NT2/D1 (cell line): ENCODE data around the gene ARL10.

Experiments
- DNase-seq: peaks from one replicate; pipeline ENCODE4 v3.0.0-alpha.2; 2011; ENCODE audit warnings: low read depth, low spot score
- H3K27me3 ChIP-seq: 2 replicates; pipeline ENCODE4 v1.6.0; 2011; ENCODE audit warnings: mild to moderate bottlenecking; ENCODE audit not compliant: insufficient read length, insufficient read depth
- H3K36me3 ChIP-seq: 2 replicates; pipeline ENCODE4 v1.6.1; 2011; ENCODE audit warnings: mild to moderate bottlenecking, low read length, mixed read lengths; ENCODE audit not compliant: insufficient read depth, insufficient read length
- H3K4me1 ChIP-seq: 2 replicates; pipeline ENCODE4 v1.5.1; 2011; ENCODE audit not compliant: insufficient read depth, insufficient read length
- H3K4me3 ChIP-seq: 2 replicates; pipeline ENCODE4 v1.5.1; 2011; ENCODE audit warnings: low read depth; ENCODE audit not compliant: insufficient read length
- H3K9ac ChIP-seq: 2 replicates; pipeline ENCODE4 v1.6.0; 2011; ENCODE audit warnings: low read depth; ENCODE audit not compliant: insufficient read length
- H3K9me3 ChIP-seq: 2 replicates; pipeline ENCODE4 v1.5.1; 2011; ENCODE audit warnings: mild to moderate bottlenecking, low read length; ENCODE audit not compliant: insufficient read depth
- SUZ12 ChIP-seq: IDR thresholded peaks from 2 replicates; pipeline ENCODE4 v1.6.1; 2011; ENCODE audit not compliant: insufficient read length, insufficient read depth; ENCODE audit errors: extremely low read depth
- YY1 ChIP-seq: IDR thresholded peaks from 2 replicates; pipeline ENCODE4 v1.6.1; 2011; ENCODE audit not compliant: insufficient read length, insufficient read depth
- ZNF274 ChIP-seq: IDR thresholded peaks from 2 replicates; pipeline ENCODE4 v1.6.1; 2011; ENCODE audit warnings: mild to moderate bottlenecking, low read depth, low read length

ARL10 gene

DNA sequence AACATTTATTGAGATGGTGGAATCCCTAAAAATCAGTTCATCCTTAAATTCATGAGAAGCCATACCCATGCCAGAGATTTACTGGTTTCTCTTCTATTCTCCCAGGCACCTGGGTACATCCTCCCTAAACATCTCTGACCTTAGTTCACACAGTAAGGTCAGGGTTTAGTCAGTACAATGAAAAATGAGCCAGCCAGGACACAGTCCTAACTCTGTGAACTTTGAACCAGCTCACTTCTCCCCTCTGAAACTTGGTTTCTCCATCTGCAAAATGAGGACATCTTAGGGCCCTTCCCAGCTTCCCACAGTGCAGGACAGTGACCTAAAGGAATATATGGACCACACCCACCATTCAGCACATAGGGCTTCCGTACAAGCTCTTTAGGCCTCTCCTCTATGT, 21.2 kb downstream of the ARL10 start:
- Histone ChIP-seq H3K4me1 (peaks cover 7% of the 10 kb centered on the region), H3K9me3 (no peaks in the 10 kb centered on the region), H3K27me3 (no peaks in the 10 kb centered on the region), H3K4me3 (no peak overlapping the region), H3K9ac (no peak overlapping the region), H3K36me3 (peaks cover 71% of the 10 kb centered on the region)
- no peak for DNase-seq
- TF ChIP-seq SUZ12, result no peak
- TF ChIP-seq YY1, result no peak
- TF ChIP-seq ZNF274, result no peak

DNA sequence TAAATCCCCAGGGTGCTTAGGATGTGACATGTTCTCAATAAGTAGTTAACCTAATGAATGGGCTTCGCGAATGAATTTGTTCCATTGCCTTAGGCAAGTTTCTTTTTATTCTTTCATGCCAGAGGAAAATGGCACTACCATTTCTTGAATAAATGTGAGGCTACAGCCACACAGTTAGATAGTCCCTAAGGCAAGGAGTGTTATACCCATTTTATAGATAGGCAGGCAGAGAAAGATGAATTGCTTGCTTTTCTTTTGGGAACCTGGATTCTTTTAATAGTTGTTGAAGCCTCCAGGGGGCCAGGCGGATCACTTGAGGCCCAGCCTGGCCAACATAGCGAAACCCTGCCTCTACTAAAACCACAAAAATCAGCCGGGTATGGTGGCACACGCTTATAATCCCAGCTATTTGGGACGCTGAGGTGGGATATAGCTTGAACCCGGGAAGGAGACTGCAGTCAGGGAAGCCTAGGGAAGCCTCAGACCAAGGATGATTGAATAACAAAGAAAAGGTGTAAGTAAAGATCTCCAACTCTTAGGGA, 22.2 kb downstream of the ARL10 start:
- peaks cover 7% of the 10 kb centered on the region for H3K4me1 ChIP-seq
- peaks cover 71% of the 10 kb centered on the region for H3K36me3 ChIP-seq
- DNase-seq, result no peak
- H3K9ac ChIP-seq, result peak overlapping the region; percentile 90
- no peaks in the 10 kb centered on the region for H3K9me3 ChIP-seq
- TF ChIP-seq YY1 (no peak), ZNF274 (no peak), SUZ12 (no peak)
- no peaks in the 10 kb centered on the region for H3K27me3 ChIP-seq
- peak overlapping the region; percentile 90 for H3K4me3 ChIP-seq

DNA sequence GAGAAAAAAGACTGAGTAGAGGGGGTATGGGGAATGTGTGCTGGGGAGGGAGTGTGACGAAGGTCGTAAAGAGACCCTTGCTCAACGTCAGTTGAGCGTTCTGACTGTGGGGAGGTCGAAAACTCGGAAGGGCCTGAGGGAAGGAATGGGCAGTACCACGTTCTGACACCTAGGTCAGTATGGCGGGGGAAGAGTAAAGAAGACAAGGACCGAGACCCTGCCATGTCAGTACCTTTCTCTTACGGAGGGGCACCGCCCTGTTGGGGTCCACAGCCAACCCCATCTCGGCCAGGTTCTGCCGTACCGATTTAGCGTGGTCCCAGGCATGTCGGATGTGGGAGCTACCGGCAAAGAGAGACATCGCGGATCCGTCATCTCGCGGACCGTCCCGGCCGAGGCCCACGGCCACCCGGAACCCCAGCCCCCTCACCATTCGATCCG, 22.7 kb downstream of the ARL10 start:
- Histone ChIP-seq H3K9me3 (no peaks in the 10 kb centered on the region), H3K4me3 (peak overlapping the region; percentile 90), H3K27me3 (no peaks in the 10 kb centered on the region), H3K4me1 (peaks cover 7% of the 10 kb centered on the region), H3K9ac (peak overlapping the region; percentile 90), H3K36me3 (peaks cover 71% of the 10 kb centered on the region)
- DNase-seq, result no peak
- no peak for TF ChIP-seq SUZ12
- no peak for TF ChIP-seq ZNF274
- TF ChIP-seq YY1, result no peak

DNA sequence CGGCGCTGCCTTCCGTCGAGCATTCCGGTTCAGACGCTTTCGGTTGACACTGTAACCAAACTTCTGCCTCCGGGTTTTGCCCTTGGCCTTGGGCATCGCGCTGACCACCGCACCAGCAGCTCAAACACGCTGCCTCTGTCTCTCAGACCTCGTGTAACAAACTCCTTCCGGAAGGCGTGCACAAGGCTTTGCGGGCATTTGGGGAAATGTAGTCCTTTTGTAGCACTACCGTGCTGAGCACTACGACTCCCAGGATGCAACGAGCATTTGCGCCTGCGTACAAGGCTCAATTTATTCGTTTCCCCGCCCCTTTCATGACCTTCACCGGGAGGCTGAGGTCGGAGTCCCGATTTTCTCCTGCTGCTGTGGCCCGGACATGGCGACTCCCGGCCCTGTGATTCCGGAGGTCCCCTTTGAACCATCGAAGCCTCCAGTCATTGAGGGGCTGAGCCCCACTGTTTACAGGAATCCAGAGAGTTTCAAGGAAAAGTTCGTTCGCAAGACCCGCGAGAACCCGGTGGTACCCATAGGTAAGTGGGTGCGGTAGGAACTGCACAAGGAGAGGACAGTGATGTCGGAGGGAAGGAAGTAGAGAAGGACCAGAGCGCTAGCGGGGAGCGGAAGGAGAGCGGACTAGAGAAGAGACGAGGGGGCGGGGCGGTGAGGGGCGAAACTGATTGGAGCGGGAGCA, 23.3 kb downstream of the ARL10 start, which contains the start of the genes HIGD2A and NOP16:
HIGD2A (plus strand) TSS at position 308 of the 691 bp plus-strand sequence; CDS start at position 377, 69 bp downstream.
NOP16 (minus strand) TSS at position 155 of the 691 bp plus-strand sequence; CDS start at position 96, 59 bp downstream.
- H3K4me1 ChIP-seq, result peaks cover 7% of the 10 kb centered on the region
- peaks cover 71% of the 10 kb centered on the region for H3K36me3 ChIP-seq

DNA sequence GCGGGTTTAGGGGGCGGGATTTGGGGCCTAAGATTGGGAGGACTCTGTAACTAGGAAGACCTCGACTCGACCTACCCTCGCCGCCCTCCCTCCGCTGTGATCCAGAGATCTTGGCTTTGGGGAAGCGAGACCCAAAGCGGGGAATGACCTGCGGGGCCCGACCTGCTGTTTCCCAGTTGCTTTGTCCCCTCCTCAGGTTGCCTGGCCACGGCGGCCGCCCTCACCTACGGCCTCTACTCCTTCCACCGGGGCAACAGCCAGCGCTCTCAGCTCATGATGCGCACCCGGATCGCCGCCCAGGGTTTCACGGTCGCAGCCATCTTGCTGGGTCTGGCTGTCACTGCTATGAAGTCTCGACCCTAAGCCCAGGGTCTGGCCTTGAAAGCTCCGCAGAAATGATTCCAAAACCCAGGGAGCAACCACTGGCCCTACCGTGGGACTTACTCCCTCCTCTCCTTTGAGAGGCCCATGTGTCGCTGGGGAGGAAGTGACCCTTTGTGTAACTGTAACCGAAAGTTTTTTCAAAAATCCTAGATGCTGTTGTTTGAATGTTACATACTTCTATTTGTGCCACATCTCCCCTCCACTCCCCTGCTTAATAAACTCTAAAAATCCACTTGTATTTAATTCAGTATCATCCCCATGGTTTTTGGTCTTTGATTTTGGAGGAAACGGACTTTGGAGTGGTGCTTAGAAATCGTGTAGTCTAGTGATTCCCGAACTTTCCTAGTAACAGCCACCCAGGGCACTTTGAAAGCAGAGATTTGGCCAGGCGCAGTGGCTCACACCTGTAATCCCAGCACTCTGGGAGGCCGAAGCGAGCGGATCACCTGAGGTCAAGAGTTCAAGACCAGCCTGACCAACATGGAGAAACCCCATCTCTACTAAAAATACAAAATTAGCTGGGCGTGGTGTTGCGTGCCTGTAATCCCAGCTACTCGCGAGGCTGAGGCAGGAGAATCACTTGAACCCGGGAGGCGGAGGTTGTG, 24.1 kb downstream of the ARL10 start:
- Histone ChIP-seq H3K4me3 (peak overlapping the region; percentile 87), H3K9ac (peak overlapping the region; percentile 88), H3K9me3 (no peaks in the 10 kb centered on the region), H3K36me3 (peaks cover 68% of the 10 kb centered on the region), H3K4me1 (peaks cover 7% of the 10 kb centered on the region), H3K27me3 (no peaks in the 10 kb centered on the region)
- TF ChIP-seq SUZ12, result no peak
- no peak for TF ChIP-seq ZNF274
- DNase-seq, result no peak

More for the DNA sequence above, 23.3 kb downstream of the ARL10 start, which contains the start of the genes HIGD2A and NOP16:
- Histone ChIP-seq H3K27me3 (no peaks in the 10 kb centered on the region), H3K9ac (peak within 1 kb of the TSS; percentile 90), H3K9me3 (no peaks in the 10 kb centered on the region), H3K4me3 (peak within 1 kb of the TSS; percentile 90)
- TF ChIP-seq YY1 (no peak), SUZ12 (no peak)
- DNase-seq, result peak; percentile 92

DNA sequence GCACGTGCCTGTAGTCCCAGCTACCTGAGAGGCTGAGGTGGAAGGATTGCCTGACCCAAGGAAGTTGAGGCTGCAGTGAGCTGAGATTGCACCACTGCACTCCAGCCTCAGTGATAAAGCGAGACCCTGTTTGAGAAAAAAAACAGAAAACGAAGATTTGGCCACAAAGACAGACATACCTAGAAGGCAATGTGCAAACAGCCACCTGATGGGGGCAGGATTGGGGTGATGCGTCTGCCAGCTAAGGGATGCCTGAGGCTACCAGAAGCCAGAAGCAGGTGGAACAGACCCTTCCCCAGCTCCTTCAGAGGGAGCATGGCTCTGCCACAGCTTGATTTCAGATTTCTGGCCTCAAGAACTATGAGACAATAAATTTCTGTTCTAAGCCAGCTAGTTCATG, 26.2 kb downstream of the ARL10 start:
- DNase-seq, result no peak
- Histone ChIP-seq H3K9ac (no peak overlapping the region), H3K27me3 (no peaks in the 10 kb centered on the region), H3K9me3 (no peaks in the 10 kb centered on the region), H3K36me3 (peaks cover 54% of the 10 kb centered on the region), H3K4me1 (peaks cover 7% of the 10 kb centered on the region), H3K4me3 (no peak overlapping the region)
- TF ChIP-seq ZNF274 (no peak), YY1 (no peak), SUZ12 (no peak)

DNA sequence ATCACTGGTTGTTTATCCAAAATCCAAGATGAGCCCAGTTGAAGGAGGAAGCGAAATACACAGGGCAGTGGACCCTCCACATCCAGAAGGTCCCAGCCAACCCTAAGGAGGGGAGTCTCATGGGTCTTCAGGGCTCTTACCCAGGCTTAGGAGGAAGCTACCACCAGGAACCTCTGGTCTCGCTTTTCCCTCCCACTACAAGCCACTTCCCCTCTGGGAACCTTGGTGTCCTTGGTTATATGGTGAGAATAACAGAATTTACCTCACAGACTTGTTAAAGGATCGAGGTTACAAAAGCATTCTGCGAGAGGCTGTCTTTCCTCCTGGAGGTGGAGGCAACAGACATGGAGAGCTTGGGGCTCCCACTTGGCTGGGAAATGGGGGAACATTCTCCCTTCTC, 26.7 kb downstream of the ARL10 start:
- Histone ChIP-seq H3K9me3 (no peaks in the 10 kb centered on the region), H3K27me3 (no peaks in the 10 kb centered on the region), H3K4me1 (peaks cover 4% of the 10 kb centered on the region), H3K9ac (no peak overlapping the region), H3K36me3 (peaks cover 51% of the 10 kb centered on the region), H3K4me3 (no peak overlapping the region)
- TF ChIP-seq ZNF274, result no peak
- TF ChIP-seq SUZ12, result no peak
- no peak for TF ChIP-seq YY1
- no peak for DNase-seq
